GM08714 (cell line): Measurements from ENCODE around the gene NOL3.

Source experiments
- H3K4me3 ChIP-seq: fragments of 200-500 bp; sonication (Bioruptor generic); 2 replicates; pipeline ENCODE4 v1.5.1; 2014; ENCODE audit warnings: mild to moderate bottlenecking, low read length, inconsistent platforms
- ZNF274 ChIP-seq: IDR thresholded peaks from 2 replicates; pipeline ENCODE4 v1.6.1; 2012; ENCODE audit warnings: mild to moderate bottlenecking, low read depth, low read length

Gene NOL3

GRCh38 chr16:67161595-67162058, 8.7 kb upstream of the NOL3 start:
- H3K4me3 ChIP-seq, result no peak overlapping the region
- TF ChIP-seq ZNF274, result no peak

- no peak overlapping the region; the same call in 1 of the 2 replicates for H3K4me3 ChIP-seq
Measured at GRCh38 chr16:67162506-67163163, 7.7 kb upstream of the NOL3 start.

GRCh38 chr16:67163164-67163998, 7.0 kb upstream of the NOL3 start:
- no peak for TF ChIP-seq ZNF274
- H3K4me3 ChIP-seq, result no peak overlapping the region; the same call in 1 of the 2 replicates

More at GRCh38 chr16:67162506-67163163, 7.7 kb upstream of the NOL3 start:
- TF ChIP-seq ZNF274, result no peak

GRCh38 chr16:67163999-67164558, 6.3 kb upstream of the NOL3 start:
- no peak overlapping the region; the same call in 1 of the 2 replicates for H3K4me3 ChIP-seq
- no peak for TF ChIP-seq ZNF274

GRCh38 chr16:67164599-67165061, 5.7 kb upstream of the NOL3 start, which contains the start of gene HSF4:
Gene HSF4, plus strand, starts transcription at chr16:67164745. Its CDS starts 67 bp downstream, at chr16:67164812.
- no peak within 1 kb of the TSS; the same call in 1 of the 2 replicates for H3K4me3 ChIP-seq
- TF ChIP-seq ZNF274, result no peak

- no peak for TF ChIP-seq ZNF274
- no peak overlapping the region for H3K4me3 ChIP-seq
Measured at GRCh38 chr16:67165121-67166078, 4.9 kb upstream of the NOL3 start.

GRCh38 chr16:67166110-67166547, 4.2 kb upstream of the NOL3 start:
- TF ChIP-seq ZNF274, result no peak
- H3K4me3 ChIP-seq, result no peak overlapping the region

- TF ChIP-seq ZNF274, result no peak
- H3K4me3 ChIP-seq, result no peak overlapping the region
Measured at GRCh38 chr16:67166598-67167168, 3.7 kb upstream of the NOL3 start.

- TF ChIP-seq ZNF274, result no peak
Measured at GRCh38 chr16:67167588-67167987, 2.8 kb upstream of the NOL3 start.

GRCh38 chr16:67169011-67169451, 1.3 kb upstream of the NOL3 start:
- no peak for TF ChIP-seq ZNF274

More at GRCh38 chr16:67167588-67167987, 2.8 kb upstream of the NOL3 start:
- no peak overlapping the region for H3K4me3 ChIP-seq

GRCh38 chr16:67169642-67170167, 633 bp upstream of the NOL3 start:
- peak overlapping the region; percentile 15; the same call in 1 of the 2 replicates for H3K4me3 ChIP-seq
- no peak for TF ChIP-seq ZNF274

More at GRCh38 chr16:67169011-67169451, 1.3 kb upstream of the NOL3 start:
- H3K4me3 ChIP-seq, result no peak overlapping the region

GRCh38 chr16:67170949-67171649, 761 bp downstream of the NOL3 start:
- no peak for TF ChIP-seq ZNF274
- peak overlapping the region; percentile 18; the same call in 1 of the 2 replicates for H3K4me3 ChIP-seq
